ENCODE measurements around the gene FOXP3.

GRCh38 chrX:49212861-49213260, 51.6 kb downstream of the FOXP3 start:
- TF ChIP-seq CTCF (IDR thresholded peaks at IDR 0.05) (no peak), POLR2A (IDR thresholded peaks at IDR 0.05) (no peak)

Data from uterus (tissue), 2 donors.